ENCODE data around the gene ADAM23.

Gene ADAM23

GRCh38 chr2:206639636-206640035, 196.3 kb downstream of the ADAM23 start:
- H3K27me3 ChIP-seq, result peaks cover 49% of the 10 kb centered on the region
- no peak for DNase-seq

DNA sequence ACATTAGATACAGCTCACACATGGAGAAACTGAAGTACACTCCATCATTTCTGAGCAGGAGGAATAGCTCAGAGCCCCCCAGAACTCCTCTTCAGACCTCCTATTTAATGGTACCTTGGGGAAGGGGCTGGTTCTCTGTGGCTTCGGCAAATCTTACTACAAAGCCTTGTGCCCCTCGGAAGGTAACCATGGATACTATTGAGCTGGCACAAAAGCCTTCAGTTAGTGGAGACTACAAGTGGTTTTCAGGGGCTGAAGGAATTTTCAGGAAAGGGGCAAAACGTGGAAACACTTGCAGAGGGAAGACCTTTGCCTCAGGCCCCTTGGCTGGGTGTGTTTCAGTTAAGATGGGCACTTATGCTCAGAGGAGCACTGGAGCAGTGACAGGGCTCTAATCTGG, 197.9 kb downstream of the ADAM23 start:
- H3K4me3 ChIP-seq (ENCODE audit: low read depth, low read length), result no peak overlapping the region
- no peaks in the 10 kb centered on the region for H3K36me3 ChIP-seq
- no peaks in the 10 kb centered on the region for H3K4me1 ChIP-seq
- TF ChIP-seq, protein P1, sequence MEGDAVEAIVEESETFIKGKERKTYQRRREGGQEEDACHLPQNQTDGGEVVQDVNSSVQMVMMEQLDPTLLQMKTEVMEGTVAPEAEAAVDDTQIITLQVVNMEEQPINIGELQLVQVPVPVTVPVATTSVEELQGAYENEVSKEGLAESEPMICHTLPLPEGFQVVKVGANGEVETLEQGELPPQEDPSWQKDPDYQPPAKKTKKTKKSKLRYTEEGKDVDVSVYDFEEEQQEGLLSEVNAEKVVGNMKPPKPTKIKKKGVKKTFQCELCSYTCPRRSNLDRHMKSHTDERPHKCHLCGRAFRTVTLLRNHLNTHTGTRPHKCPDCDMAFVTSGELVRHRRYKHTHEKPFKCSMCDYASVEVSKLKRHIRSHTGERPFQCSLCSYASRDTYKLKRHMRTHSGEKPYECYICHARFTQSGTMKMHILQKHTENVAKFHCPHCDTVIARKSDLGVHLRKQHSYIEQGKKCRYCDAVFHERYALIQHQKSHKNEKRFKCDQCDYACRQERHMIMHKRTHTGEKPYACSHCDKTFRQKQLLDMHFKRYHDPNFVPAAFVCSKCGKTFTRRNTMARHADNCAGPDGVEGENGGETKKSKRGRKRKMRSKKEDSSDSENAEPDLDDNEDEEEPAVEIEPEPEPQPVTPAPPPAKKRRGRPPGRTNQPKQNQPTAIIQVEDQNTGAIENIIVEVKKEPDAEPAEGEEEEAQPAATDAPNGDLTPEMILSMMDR (IDR thresholded peaks at IDR 0.05; ENCODE audit: low read depth, low read length), result no peak
- no peak for DNase-seq
- H3K27me3 ChIP-seq, result peaks cover 49% of the 10 kb centered on the region
- H3K9me3 ChIP-seq, result no peaks in the 10 kb centered on the region; the same call in 1 of the 2 replicates

More at GRCh38 chr2:206639636-206640035, 196.3 kb downstream of the ADAM23 start:
- no peaks in the 10 kb centered on the region for H3K4me1 ChIP-seq
- TF ChIP-seq, protein P1 (IDR thresholded peaks at IDR 0.05; ENCODE audit: low read depth, low read length), result no peak
- H3K36me3 ChIP-seq, result no peaks in the 10 kb centered on the region
- H3K9me3 ChIP-seq, result no peaks in the 10 kb centered on the region; the same call in 1 of the 2 replicates
- no peak overlapping the region for H3K4me3 ChIP-seq (ENCODE audit: low read depth, low read length)

GRCh38 chr2:206642075-206643025, 199.0 kb downstream of the ADAM23 start, which contains the start of gene FAM237A:
Gene FAM237A (plus strand): TSS chr2:206642487. CDS start chr2:206644237, 1,750 bp downstream.
- Histone ChIP-seq H3K36me3 (no peaks in the 10 kb centered on the region), H3K9me3 (no peaks in the 10 kb centered on the region; the same call in 1 of the 2 replicates), H3K4me3 (ENCODE audit: low read depth, low read length) (peak within 1 kb of the TSS; percentile 47), H3K27me3 (peaks cover 49% of the 10 kb centered on the region), H3K4me1 (no peaks in the 10 kb centered on the region)
- TF ChIP-seq, protein P1 (IDR thresholded peaks at IDR 0.05; ENCODE audit: low read depth, low read length), result no peak
- peak; percentile 26 for DNase-seq

GRCh38 chr2:206647985-206648384, 204.7 kb downstream of the ADAM23 start:
- H3K9me3 ChIP-seq, result no peaks in the 10 kb centered on the region
- DNase-seq, result no peak
- no peaks in the 10 kb centered on the region for H3K36me3 ChIP-seq
- H3K4me3 ChIP-seq (ENCODE audit: low read depth, low read length), result no peak overlapping the region
- TF ChIP-seq, protein P1 (IDR thresholded peaks at IDR 0.05; ENCODE audit: low read depth, low read length), result no peak
- peaks cover 12% of the 10 kb centered on the region for H3K27me3 ChIP-seq
- no peaks in the 10 kb centered on the region for H3K4me1 ChIP-seq

DNA sequence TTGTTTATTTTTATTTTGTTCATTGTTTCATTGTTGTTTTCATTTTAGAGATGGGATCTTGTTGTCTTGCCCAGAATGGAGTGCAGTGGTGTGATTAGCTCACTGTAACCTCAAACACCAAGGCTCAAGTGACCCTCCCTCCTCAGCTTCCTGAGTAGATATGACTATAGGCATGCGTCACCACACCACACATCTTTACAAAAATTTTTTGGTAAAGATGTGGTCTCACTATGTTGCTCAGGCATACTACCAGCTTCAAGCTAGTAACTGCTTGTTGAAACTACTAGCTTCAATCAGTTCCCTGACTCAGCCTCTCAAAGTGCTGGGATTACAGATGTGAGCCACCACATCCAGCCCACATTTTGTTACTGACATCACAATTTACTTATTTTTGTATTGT, 213.8 kb downstream of the ADAM23 start:
- DNase-seq, result no peak
- TF ChIP-seq, protein P1 (IDR thresholded peaks at IDR 0.05; ENCODE audit: low read depth, low read length), result no peak

GRCh38 chr2:206665251-206665650, 221.9 kb downstream of the ADAM23 start:
- Histone ChIP-seq H3K4me1 (no peaks in the 10 kb centered on the region), H3K27me3 (no peaks in the 10 kb centered on the region), H3K4me3 (ENCODE audit: low read depth, low read length) (no peak overlapping the region), H3K9me3 (no peaks in the 10 kb centered on the region), H3K36me3 (no peaks in the 10 kb centered on the region)
- TF ChIP-seq, protein P1 (IDR thresholded peaks at IDR 0.05; ENCODE audit: low read depth, low read length), result no peak
- DNase-seq, result no peak

More for the DNA sequence above, 213.8 kb downstream of the ADAM23 start:
- Histone ChIP-seq H3K27me3 (no peaks in the 10 kb centered on the region), H3K36me3 (no peaks in the 10 kb centered on the region), H3K9me3 (no peaks in the 10 kb centered on the region), H3K4me3 (ENCODE audit: low read depth, low read length) (no peak overlapping the region), H3K4me1 (no peaks in the 10 kb centered on the region)

All from BE2C (cell line).